GM12864 (cell line): Measurements from ENCODE around the gene PNPLA7.
A peak's percentile ranks its signal among the peaks of the same experiment; 100 is the strongest.

Experiments
- DNase-seq: peaks from one replicate; pipeline ENCODE4 v3.0.0-alpha.2; 2011; ENCODE audit warnings: low read depth
- H3K4me3 ChIP-seq: 2 replicates; pipeline ENCODE4 v1.5.1; 2011; ENCODE audit warnings: mild to moderate bottlenecking, low read depth, low read length, control low read depth
- CTCF ChIP-seq: IDR thresholded peaks from 2 replicates; pipeline ENCODE4 v1.5.1; 2011; ENCODE audit warnings: low read depth, mild to moderate bottlenecking, moderate library complexity, low read length, control low read depth, inconsistent platforms; ENCODE audit errors: missing control alignments

The PNPLA7 gene

GRCh38 chr9:137433916-137434431 is 116.2 kb downstream of the PNPLA7 start:
- no peak for TF ChIP-seq CTCF
- no peak for DNase-seq
- H3K4me3 ChIP-seq: no peak overlapping the region

- DNase-seq: no peak
- no peak overlapping the region for H3K4me3 ChIP-seq
- TF ChIP-seq CTCF: no peak
These were observed 116.8 kb downstream of the PNPLA7 start for GRCh38 chr9:137433349-137433915.

GRCh38 chr9:137432687-137433348 is 117.4 kb downstream of the PNPLA7 start:
- DNase-seq: no peak
- H3K4me3 ChIP-seq: no peak overlapping the region
- TF ChIP-seq CTCF: no peak

- no peak overlapping the region for H3K4me3 ChIP-seq
- TF ChIP-seq CTCF: no peak
- DNase-seq: no peak
These were observed 118.7 kb downstream of the PNPLA7 start for GRCh38 chr9:137431416-137431931.

GRCh38 chr9:137430723-137431415 is 119.3 kb downstream of the PNPLA7 start:
- DNase-seq: no peak
- no peak overlapping the region for H3K4me3 ChIP-seq
- TF ChIP-seq CTCF: no peak

- H3K4me3 ChIP-seq: peak overlapping the region; percentile 50
- no peak for DNase-seq
- no peak for TF ChIP-seq CTCF
These were observed 120.1 kb downstream of the PNPLA7 start for GRCh38 chr9:137429974-137430722.
